ENCODE data around the gene TET1. TPM values are rescaled to one million over a fixed set of nuclear protein-coding genes. Genes with fewer than 3 reads are reported as not detected.

Gene TET1
- total and polyA plus RNA-seq, 2 of the 13 experiments (the other 11 are each of a cell fraction or from before 2014, with no cell fraction given) = 6.9 to 7.3 TPM

DNA sequence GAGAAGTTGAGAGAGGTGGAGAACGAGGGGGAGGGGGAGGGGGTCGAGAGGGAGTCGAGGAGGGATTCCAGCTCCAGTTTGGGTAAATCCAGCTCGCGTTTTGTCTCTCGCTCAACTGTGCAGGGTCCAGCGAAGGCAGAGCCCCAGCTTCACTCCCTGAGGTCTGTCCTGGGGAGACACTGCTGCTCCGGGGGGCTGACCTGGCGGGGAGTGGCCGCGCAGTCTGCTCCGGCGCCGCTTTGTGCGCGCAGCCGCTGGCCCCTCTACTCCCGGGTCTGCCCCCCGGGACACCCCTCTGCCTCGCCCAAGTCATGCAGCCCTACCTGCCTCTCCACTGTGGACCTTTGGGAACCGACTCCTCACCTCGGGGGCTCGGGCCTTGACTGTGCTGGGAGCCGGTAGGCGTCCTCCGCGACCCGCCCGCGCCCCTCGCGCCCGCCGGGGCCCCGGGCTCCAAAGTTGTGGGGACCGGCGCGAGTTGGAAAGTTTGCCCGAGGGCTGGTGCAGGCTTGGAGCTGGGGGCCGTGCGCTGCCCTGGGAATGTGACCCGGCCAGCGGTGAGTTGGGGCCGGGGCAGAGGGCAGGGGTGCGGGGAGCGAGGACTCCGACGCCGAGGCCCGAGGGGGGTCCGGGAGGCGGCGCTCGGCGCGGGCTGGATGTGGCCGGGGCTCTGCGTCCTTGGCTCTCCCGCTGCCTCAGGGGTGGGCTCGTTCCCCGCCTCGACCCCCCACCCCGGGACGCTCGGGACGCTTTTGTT is at the start of gene TET1 (continued):
- TF ChIP-seq, protein P1, sequence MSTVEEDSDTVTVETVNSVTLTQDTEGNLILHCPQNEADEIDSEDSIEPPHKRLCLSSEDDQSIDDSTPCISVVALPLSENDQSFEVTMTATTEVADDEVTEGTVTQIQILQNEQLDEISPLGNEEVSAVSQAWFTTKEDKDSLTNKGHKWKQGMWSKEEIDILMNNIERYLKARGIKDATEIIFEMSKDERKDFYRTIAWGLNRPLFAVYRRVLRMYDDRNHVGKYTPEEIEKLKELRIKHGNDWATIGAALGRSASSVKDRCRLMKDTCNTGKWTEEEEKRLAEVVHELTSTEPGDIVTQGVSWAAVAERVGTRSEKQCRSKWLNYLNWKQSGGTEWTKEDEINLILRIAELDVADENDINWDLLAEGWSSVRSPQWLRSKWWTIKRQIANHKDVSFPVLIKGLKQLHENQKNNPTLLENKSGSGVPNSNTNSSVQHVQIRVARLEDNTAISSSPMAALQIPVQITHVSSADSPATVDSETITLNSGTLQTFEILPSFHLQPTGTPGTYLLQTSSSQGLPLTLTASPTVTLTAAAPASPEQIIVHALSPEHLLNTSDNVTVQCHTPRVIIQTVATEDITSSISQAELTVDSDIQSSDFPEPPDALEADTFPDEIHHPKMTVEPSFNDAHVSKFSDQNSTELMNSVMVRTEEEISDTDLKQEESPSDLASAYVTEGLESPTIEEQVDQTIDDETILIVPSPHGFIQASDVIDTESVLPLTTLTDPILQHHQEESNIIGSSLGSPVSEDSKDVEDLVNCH (CRISPR knock-in tag; IDR thresholded peaks at IDR 0.05) = no peak
- TF ChIP-seq NRL (CRISPR knock-in tag; IDR thresholded peaks at IDR 0.05; ENCODE audit: borderline replicate concordance) = peak; percentile 71; the same call in 1 of the 2 replicates
- TF ChIP-seq SRSF4 (IDR thresholded peaks at IDR 0.05; ENCODE audit: low read depth, low read length, poor library complexity, severe bottlenecking) = no peak
- TF ChIP-seq MAFG (CRISPR knock-in tag; IDR thresholded peaks at IDR 0.05) = no peak
- TF ChIP-seq ZNF3 (CRISPR knock-in tag; IDR thresholded peaks at IDR 0.05) = no peak
- no peak for TF ChIP-seq HMGA1 (CRISPR knock-in tag; conservative IDR thresholded peaks at IDR 0.05)
- TF ChIP-seq, protein P2, sequence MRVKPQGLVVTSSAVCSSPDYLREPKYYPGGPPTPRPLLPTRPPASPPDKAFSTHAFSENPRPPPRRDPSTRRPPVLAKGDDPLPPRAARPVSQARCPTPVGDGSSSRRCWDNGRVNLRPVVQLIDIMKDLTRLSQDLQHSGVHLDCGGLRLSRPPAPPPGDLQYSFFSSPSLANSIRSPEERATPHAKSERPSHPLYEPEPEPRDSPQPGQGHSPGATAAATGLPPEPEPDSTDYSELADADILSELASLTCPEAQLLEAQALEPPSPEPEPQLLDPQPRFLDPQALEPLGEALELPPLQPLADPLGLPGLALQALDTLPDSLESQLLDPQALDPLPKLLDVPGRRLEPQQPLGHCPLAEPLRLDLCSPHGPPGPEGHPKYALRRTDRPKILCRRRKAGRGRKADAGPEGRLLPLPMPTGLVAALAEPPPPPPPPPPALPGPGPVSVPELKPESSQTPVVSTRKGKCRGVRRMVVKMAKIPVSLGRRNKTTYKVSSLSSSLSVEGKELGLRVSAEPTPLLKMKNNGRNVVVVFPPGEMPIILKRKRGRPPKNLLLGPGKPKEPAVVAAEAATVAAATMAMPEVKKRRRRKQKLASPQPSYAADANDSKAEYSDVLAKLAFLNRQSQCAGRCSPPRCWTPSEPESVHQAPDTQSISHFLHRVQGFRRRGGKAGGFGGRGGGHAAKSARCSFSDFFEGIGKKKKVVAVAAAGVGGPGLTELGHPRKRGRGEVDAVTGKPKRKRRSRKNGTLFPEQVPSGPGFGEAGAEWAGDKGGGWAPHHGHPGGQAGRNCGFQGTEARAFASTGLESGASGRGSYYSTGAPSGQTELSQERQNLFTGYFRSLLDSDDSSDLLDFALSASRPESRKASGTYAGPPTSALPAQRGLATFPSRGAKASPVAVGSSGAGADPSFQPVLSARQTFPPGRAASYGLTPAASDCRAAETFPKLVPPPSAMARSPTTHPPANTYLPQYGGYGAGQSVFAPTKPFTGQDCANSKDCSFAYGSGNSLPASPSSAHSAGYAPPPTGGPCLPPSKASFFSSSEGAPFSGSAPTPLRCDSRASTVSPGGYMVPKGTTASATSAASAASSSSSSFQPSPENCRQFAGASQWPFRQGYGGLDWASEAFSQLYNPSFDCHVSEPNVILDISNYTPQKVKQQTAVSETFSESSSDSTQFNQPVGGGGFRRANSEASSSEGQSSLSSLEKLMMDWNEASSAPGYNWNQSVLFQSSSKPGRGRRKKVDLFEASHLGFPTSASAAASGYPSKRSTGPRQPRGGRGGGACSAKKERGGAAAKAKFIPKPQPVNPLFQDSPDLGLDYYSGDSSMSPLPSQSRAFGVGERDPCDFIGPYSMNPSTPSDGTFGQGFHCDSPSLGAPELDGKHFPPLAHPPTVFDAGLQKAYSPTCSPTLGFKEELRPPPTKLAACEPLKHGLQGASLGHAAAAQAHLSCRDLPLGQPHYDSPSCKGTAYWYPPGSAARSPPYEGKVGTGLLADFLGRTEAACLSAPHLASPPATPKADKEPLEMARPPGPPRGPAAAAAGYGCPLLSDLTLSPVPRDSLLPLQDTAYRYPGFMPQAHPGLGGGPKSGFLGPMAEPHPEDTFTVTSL (CRISPR knock-in tag; IDR thresholded peaks at IDR 0.05; ENCODE audit: borderline replicate concordance) = no peak
- TF ChIP-seq ZKSCAN1 (IDR thresholded peaks at IDR 0.05; ENCODE audit: low read length) = no peak
- TF ChIP-seq ZNF530 (CRISPR knock-in tag; IDR thresholded peaks at IDR 0.05; ENCODE audit: low read depth) = no peak
- no peak for TF ChIP-seq RFX1 (IDR thresholded peaks at IDR 0.05)
- TF ChIP-seq RXRB (CRISPR knock-in tag; IDR thresholded peaks at IDR 0.05; ENCODE audit: borderline replicate concordance) = peak; percentile 40
- TF ChIP-seq NFRKB (IDR thresholded peaks at IDR 0.05) = no peak
- TF ChIP-seq HOXA9 (CRISPR knock-in tag; IDR thresholded peaks at IDR 0.05; ENCODE audit: borderline replicate concordance) = no peak
- TF ChIP-seq ZKSCAN5 (CRISPR knock-in tag; IDR thresholded peaks at IDR 0.05) = no peak
- TF ChIP-seq ZNF180 (CRISPR knock-in tag; IDR thresholded peaks at IDR 0.05; ENCODE audit: borderline replicate concordance, low read depth) = no peak
- TF ChIP-seq, protein P3, sequence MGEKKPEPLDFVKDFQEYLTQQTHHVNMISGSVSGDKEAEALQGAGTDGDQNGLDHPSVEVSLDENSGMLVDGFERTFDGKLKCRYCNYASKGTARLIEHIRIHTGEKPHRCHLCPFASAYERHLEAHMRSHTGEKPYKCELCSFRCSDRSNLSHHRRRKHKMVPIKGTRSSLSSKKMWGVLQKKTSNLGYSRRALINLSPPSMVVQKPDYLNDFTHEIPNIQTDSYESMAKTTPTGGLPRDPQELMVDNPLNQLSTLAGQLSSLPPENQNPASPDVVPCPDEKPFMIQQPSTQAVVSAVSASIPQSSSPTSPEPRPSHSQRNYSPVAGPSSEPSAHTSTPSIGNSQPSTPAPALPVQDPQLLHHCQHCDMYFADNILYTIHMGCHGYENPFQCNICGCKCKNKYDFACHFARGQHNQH (CRISPR knock-in tag; IDR thresholded peaks at IDR 0.05) = peak; percentile 79; the same call in 1 of the 2 replicates
- no peak for TF ChIP-seq ZNF552 (CRISPR knock-in tag; IDR thresholded peaks at IDR 0.05; ENCODE audit: borderline replicate concordance)

All from HepG2 (cell line).